Fibroblast of villous mesenchyme (primary cell): ENCODE results near the gene RCCD1. TPM values are rescaled to one million over a fixed set of nuclear protein-coding genes. Genes with fewer than 3 reads are reported as not detected.
"Not testable (repeated sequence)": the region's sequence is repeated elsewhere in the genome, so short reads cannot be mapped to it uniquely, and the experiment has no call there.

Source experiments
- DNase-seq: peaks from one replicate; pipeline ENCODE4 v3.0.0-alpha.2; 2010; ENCODE audit warnings: low read depth
- H3K4me3 ChIP-seq: 2 replicates; pipeline ENCODE4 v1.5.1; 2011; ENCODE audit warnings: low read depth, mild to moderate bottlenecking, low read length
- CTCF ChIP-seq: IDR thresholded peaks from 2 replicates; pipeline ENCODE4 v1.5.1; 2012; ENCODE audit warnings: low read depth, mild to moderate bottlenecking, low read length; ENCODE audit not compliant: insufficient read depth
- total RNA-seq: library from RNA; depleted of rRNA; stranded (reverse); fragments of >200 nt; gene quantifications from 2 replicates; pipeline ENCODE4 v1.2.3, GENCODE V29; 2012

RCCD1 gene
- total RNA-seq, 1 donor = 14.7 TPM

- no peak for DNase-seq
- no peak for TF ChIP-seq CTCF
- no peak overlapping the region for H3K4me3 ChIP-seq
Observed at GRCh38 chr15:90918835-90919234, 35.8 kb upstream of the RCCD1 start.

- H3K4me3 ChIP-seq = no peak overlapping the region
- no peak for DNase-seq
- TF ChIP-seq CTCF = no peak
Observed at GRCh38 chr15:90921887-90922286, 32.8 kb upstream of the RCCD1 start.

GRCh38 chr15:90922712-90923322 is 31.9 kb upstream of the RCCD1 start:
- not testable (repeated sequence) for DNase-seq

GRCh38 chr15:90924375-90924774 is 30.3 kb upstream of the RCCD1 start:
- no peak overlapping the region for H3K4me3 ChIP-seq
- TF ChIP-seq CTCF = no peak
- no peak for DNase-seq

More at GRCh38 chr15:90922712-90923322, 31.9 kb upstream of the RCCD1 start:
- not testable (repeated sequence) for H3K4me3 ChIP-seq

- H3K4me3 ChIP-seq, DNase-seq: not testable (repeated sequence)
Observed at GRCh38 chr15:90926766-90927165, 27.9 kb upstream of the RCCD1 start.

GRCh38 chr15:90928106-90928505 is 26.6 kb upstream of the RCCD1 start:
- H3K4me3 ChIP-seq, DNase-seq: not testable (repeated sequence)

- no peak for TF ChIP-seq CTCF
- DNase-seq = no peak
- H3K4me3 ChIP-seq = peak overlapping the region; percentile 71
Observed at GRCh38 chr15:90929246-90930019, 25.3 kb upstream of the RCCD1 start.

GRCh38 chr15:90930861-90931574 is 23.7 kb upstream of the RCCD1 start:
- DNase-seq = no peak
- TF ChIP-seq CTCF = no peak
- H3K4me3 ChIP-seq = peak overlapping the region; percentile 71
